HG03108 (cell line): ENCODE results near the gene NFYC.

Experiments used
- ATAC-seq: cut with Tn5 transposase; IDR thresholded peaks from one replicate; pipeline ENCODE4 v1.9.1; 2021; ENCODE audit warnings: moderate library complexity; ENCODE audit not compliant: unreplicated experiment

NFYC gene

DNA sequence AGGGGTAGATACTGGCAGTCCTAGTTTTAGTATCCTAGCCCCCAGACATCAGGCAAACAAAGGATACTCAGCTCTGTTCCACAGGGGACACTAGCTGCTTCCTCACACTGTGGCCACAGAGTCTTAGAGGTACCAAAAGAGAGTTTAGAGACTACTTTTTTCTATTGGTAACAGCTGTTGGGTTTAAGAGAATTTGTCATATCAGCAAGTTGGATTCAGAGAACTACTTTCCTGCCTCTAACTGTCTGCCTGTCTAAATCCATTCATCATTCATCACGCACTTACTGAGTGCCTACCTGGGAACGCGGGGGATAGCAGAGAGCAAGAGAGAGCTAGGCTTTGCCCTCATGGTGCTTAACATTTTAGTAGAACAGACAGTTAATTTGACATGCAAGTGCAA lies 65.0 kb downstream of the NFYC start:
- no peak for ATAC-seq

DNA sequence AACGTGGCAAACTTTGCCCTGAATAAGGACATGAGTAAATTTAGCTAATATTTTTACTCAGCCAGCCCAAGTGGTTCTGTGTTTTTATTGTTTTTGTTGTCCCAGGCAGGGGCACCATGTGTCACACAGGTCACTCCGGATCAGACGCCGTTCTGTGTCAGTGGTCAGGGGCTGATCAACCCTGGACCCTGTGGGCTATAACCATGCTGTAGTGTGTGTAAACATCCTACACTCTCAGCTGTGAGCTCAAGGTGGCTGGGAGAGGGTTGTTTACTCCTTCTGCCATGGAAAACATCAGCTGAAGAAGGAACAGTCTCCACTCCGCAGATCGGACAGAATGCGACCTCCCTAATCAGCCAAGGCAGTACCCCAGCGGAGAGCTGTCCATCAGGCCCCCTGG lies 65.6 kb downstream of the NFYC start:
- no peak for ATAC-seq

DNA sequence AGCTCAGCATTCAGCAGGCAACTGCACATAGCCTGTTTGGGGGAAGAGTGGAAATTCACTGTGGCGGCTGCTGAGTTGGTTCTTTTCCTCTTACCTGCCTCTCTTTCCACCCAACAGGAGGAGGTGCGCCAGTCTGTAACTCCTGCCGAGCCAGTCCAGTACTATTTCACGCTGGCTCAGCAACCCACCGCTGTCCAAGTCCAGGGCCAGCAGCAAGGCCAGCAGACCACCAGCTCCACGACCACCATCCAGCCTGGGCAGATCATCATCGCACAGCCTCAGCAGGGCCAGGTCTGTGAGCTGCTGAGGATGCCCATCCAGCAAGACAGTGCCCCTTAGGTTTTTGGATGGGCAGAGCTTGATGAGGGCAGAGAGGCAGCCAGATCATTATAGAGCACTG lies 66.5 kb downstream of the NFYC start:
- ATAC-seq, result no peak

GRCh38 chr1:40758578-40759343 lies 67.3 kb downstream of the NFYC start:
- ATAC-seq, result no peak

DNA sequence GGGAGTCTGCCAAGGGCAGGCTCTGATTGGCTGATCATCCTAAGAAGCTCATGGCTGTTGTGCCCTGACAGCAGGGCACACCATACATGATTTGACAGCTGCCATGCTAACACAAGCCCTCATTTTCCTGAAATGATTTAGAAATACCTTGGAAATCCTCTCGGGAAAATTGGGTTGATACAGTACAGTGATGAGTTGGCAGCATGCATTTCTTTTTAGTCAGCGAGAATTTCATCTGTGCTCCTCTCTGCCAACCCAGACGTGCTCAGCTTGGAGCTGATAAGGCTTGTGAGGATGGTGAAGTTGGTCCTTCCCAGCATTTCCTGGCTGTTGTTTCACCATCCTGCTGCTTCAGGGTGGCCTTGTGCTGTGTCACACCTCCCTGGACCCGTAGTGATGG lies 69.5 kb downstream of the NFYC start:
- no peak for ATAC-seq

DNA sequence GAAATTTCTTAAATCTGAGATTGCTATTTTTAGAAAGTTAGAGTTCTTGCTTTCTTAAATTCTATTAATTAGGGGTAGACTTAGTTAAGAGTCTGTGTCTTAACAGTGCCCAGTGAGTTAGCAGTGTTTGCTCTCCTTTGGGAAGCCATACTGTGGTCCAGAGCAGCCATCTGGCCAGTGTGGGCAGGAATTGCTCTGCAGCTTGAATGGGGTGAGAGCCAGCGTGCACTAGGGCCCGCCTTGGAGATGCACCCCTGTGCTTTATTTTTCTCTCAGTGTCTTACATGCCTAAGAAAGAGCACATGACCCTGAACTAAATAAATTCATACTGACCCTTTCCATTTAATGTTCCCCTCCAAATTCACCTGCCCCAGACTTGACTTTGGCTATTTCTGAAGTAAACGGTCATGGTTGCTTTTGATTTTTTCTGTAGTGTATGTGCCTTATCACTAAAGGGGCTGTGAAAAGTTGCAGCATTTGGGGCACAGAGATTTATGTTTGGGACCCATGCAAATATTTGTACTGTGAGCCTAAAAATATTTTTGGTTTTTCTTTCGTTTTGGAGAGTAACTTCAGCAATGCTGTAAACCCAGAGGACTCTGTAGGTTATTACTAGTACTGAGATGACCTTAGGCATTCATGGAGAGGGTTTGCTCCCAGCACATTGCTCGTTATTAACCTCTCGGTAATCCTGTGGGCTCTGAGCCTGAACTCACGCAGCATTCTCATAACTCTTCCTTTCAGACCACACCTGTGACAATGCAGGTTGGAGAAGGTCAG lies 70.8 kb downstream of the NFYC start:
- no peak for ATAC-seq

DNA sequence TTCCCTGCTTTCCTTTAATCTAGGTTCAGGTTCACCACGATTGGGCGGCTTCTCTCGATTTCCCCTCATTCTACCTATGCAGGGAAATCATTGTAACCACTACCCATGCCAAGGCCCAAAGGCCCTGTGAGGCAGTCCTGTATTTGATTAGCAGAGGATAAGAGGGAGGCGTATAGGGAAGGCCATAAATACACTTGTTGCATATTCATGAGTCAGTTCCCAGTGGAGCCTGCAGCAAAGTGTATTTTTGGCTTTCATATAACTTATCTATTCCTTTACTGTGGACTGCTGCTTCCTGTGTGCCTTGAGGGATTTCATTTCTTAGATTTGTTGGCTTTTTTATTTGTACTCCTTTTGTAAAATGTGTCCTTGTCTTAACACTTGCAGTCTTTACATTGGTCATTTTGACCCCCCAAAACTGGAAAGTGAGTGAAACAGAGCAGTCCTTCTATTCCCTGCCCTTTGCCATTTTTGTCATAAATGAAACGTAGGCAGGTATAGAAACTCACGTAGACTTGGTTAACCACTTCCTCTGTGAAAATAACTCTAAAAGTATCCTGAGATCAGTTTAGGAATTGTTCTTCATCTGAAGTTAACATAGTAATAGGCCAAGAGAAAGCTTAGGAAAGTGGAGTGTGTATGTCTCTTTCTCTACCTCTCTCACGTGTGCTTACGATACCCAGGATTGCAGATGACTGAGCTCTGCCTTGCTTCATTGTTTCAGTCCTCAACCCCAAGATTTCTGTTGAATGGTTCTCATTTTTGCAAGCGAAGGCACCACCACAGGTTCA lies 72.4 kb downstream of the NFYC start:
- no peak for ATAC-seq

GRCh38 chr1:40764981-40765380 lies 73.5 kb downstream of the NFYC start:
- ATAC-seq, result no peak

DNA sequence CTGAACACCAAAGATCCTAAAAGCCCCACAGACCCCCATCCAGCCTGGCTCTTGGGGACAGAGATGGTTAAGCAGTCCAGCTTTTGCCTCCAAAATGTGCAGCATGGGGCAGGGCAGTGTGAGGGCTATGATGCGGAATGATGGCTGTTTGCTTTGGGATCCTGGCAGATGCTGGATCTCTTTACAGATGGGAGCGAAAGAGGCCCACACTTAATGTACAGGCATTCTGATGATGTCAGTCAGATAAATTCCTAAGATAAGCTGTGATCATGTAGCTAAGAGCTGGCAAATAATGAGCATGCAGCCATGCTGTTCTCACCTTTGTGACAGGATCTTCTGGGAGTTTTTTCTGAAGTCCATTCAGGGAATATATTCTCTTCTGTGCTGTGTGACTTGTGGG lies 74.5 kb downstream of the NFYC start:
- no peak for ATAC-seq

GRCh38 chr1:40766560-40766959 lies 75.1 kb downstream of the NFYC start:
- no peak for ATAC-seq

DNA sequence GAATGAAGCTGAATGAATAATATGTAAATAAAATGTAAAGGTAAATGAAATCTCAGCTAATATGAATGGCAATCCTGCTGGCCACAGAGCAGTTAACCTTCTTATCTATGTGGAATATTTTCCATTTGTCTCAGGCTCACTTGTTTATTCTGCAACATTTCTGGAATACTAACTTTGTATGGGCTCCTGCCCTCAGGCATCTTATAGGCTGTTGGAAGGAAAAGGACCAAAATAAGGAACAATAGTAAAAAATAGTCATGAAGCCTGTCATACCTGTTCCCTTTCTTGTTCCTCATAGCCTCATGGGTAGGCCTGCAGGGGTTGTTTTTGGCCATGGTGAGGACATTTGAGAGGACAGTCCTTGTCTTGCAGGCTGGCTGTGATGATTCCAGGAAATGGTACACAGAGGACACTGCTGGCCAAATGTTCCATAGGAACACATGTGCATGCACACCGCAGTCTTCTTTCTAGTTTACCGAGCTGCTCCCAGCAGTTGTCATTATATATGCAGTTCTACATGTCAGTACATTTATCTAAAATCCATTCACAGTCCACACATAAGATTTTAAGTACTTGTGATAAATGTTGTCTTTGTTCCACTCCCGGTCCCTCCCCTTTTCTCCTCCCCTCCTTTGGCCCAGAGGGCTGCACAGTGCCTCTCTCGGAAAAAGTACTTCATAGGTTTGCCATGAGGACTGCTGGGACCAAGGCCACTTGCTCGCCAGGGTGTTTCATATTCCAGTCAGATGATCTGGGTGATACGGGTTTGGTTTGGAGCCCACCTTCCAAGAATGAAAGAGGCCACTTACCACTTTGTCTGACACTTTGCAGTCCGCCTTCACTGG lies 76.9 kb downstream of the NFYC start:
- ATAC-seq, result no peak

- ATAC-seq, result no peak
These were observed 78.3 kb downstream of the NFYC start for GRCh38 chr1:40769815-40770214.

DNA sequence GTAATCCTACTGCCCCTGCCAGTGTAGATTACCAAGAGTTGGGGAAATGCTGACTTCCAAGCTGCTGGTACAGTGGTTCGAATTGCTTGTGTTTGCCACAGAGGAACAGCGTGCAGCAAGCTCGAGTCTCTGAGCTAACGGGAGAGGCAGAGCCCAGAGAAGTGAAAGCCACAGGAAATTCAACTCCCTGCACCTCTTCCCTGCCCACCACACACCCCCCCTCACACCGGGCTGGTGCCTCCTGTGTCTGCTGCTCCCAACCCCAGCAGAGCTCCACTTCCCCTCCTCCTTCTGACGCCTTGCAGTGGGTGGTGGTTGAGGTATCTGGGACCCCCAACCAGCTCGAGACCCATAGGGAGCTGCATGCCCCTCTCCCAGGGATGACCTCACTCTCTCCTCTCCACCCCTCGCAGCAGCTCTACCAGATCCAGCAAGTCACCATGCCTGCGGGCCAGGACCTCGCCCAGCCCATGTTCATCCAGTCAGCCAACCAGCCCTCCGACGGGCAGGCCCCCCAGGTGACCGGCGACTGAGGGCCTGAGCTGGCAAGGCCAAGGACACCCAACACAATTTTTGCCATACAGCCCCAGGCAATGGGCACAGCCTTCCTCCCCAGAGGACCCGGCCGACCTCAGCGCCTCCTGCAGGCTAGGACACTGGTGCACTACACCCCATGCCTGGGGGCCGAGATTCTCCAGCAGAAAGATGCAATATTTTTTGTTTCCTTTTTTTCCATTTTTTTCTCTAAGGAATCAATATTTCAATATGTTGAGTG lies 79.0 kb downstream of the NFYC start:
- ATAC-seq, result no peak

GRCh38 chr1:40772146-40772955 lies 80.8 kb downstream of the NFYC start:
- no peak for ATAC-seq

- ATAC-seq, result no peak
These were observed 82.3 kb downstream of the NFYC start for GRCh38 chr1:40773748-40774265.

DNA sequence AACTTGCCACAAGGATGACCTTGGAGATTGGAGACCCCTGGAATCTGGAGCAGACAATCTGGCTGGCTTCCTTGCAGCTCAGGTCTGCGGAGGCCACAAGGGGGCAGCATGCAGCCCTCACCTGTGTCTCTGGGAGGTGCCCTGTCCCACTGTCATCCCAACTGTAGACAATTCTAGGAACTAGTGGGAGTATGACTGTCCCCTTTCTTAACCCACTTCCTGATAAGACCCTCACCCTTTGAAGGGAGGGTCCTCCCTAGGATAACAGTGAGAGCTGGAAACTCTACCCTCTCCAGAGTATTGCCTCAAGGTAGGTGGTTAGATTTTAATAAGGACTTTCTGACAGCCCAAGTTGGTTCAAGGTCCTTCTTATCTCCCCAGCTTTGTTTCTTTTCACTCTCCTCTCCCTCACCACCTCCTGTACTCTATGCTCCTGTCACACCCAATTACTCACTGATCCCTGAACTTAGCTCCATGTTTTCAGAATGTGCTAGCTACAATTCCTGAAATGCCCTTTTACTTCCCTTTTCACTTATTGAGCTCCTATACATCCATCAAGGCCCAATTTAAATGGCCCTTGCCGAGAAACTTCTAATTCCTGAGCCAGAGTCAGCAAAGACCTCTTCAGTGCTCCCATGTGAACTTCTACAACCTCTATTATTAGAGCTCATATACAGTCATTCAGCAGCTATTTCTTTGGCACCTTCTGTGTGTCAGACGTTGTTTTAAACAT lies 82.9 kb downstream of the NFYC start:
- no peak for ATAC-seq

GRCh38 chr1:40776236-40777072 lies 85.0 kb downstream of the NFYC start:
- no peak for ATAC-seq
